Stimulated activated CD4-positive, alpha-beta T cell treated with anti-CD3 and anti-CD28 coated beads, Interleukin-15, amount 100 ng/mL, for 48 hours (primary cell): ENCODE measurements around the gene DKK2.

Source experiments
- DNase-seq, 2 donors: peaks; one replicate each; pipeline ENCODE4 v3.0.0-alpha.2; 2020; ENCODE audit warnings: low read depth in 2 of 2

DKK2 gene

DNA sequence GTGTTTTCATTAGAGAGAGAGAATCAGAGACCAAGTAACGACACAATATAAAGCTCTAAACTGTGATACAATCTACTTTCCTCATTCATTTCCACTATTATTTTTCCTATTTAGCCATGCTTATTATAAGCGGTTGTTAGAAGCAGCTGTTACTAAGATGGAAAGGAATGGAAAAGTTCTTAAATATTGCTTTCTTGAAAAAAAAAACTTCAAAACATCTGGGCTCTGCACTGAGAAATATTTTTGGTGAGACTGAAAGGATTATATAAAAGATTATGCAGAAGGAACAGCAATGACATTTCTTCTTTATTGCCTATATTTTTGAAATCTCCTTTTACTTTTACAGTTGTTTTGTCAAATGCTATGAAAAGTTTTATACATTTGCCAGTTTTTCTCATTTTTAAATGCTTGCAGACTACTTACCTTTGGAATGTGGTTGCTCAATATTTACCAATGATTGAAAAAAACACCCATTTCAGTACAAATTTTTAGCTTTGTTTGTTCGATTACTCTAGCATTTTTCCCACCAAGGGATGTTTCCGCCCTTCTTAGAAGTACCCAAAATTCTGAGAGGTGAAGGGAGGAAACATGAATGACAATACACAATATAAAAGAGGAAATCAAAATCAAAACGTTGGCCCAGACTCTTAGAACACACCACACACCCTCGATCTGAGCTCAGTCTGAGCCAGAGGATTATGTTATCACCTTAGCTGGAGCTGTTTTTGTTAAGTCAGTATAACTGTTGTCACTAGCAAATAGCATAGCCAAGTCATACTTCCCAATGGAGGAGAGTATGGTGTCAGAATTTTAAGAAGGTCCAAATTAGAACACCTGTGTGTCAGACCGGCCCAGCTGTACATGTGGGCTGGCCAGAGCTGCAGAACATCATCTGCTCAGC is 18.4 kb downstream of the DKK2 start:
- DNase-seq, result no peak

DNA sequence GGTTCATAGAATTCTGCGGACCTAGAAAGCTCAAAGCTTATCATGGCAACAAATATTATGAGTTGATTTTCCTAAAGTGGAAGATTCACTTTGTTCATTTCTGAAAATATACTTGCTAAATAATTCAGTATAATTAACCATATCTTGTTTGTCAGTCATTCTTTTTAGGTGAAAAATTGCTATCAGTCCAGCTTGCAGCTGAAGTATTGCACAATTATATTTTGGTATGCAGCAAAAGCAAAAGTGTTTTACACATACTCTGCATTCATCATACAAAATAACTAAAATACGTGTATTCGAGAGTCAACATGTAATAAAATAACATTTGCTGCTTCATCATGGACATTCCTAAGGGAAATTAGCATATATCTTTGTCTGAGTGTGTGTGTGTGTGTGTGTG is 24.8 kb downstream of the DKK2 start:
- DNase-seq, result no peak

DNA sequence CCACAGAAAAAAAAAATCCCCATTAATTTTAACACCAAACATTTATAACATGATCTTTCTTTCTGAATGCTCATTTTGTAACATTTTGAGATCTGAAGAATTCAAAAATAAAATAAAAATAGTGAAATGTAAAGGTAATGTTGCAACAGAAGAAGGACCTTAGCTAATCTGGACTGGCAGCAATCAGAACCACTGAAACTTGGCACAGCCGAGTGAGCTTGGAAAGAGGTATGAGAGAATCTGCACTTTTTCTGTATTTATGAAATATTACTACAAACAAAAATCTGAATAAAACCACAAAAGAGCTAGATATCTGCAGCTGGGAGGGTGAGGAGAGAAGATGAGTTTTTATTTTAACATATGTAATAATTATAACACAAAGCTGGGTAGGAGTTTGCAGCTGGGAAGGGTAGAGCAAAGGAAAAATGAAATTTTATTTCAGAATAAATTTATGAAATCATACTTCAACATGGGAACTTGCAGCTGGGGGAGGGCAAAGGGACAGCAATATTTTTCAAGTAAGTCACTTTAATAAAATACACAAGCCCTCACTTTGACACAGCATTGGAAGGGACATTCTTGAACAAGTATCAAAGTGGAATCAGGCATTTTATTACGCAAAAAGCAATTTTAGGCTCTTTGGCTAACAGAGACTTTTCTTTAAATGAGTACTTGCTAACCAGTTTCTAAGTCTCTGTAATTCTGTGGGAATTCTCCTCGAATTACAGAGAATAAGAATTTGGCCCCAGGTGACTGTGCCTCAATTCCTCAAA is 26.7 kb downstream of the DKK2 start:
- no peak for DNase-seq

DNA sequence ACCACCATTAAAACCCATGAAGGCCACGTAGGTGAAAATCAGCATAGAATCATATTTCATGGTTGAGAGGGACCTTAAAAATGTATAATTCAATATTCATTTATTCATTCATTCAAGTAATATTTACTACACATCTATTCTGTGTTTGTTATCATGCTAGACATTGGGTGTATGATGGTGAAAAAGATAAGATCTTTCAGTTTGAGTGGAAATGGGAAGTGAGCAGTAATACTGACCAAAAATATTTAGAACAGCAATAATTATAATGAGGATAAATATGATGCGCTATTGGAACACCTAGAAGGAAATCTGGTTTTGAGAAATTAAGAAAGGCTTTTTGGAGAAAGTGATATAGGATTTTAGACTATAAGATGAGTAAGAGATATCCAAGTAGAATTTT is 28.0 kb downstream of the DKK2 start:
- DNase-seq, result no peak

DNA sequence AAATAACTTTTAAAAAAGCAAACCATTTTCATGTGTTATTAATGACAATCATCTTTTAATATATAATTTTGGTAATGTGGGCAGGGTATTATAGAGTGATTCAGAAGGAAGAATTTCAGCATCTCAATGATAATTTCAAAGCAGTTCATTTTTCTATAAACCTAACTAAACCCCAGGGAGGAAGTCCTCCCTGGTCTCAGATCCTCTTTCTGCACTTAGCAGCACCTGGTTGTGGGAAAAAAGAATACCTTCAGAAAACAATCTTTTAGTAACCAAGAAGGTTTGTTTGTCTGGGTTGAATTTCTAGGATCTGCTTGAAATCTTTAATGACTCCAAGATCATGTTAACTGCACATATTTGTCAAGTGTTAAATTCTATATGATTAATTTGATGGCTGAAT is 29.9 kb downstream of the DKK2 start:
- DNase-seq, result no peak

DNA sequence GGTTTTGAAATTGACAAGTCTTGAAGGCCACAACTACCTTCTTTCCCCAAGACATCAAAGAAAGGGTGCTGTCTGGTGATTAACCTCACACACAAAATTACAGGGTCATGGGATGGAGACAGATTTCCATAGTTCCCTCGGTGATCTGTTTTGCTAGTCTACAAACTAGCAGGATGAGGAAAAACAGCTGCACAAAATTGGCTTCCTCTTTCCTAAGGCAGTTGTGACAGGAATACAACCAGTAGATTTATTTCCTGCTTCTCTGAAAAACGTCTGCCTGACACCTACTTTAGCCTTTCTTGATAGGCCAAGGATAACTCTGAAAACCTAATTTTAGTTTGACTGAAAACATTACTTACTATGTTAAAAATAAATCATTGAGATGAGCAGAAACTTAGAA is 39.6 kb downstream of the DKK2 start:
- no peak for DNase-seq

DNA sequence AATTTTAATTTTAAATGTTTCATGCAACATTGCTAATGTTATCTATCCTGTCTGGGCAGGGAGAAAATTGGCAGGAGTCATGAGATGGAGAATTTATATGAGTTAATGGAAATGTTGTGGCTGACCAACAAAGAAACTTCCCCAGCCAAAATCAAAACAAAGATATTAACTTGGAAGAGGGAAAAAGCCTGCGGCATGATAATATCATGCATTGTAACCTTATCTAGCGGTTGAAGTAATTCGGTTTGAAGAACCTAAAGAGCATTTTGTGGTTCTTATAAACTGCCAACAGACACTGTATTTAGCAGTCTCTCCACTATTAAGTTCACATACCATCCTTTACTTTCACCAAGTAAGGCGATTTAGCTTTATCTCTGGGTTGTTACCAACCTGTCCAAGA is 42.3 kb downstream of the DKK2 start:
- no peak for DNase-seq

DNA sequence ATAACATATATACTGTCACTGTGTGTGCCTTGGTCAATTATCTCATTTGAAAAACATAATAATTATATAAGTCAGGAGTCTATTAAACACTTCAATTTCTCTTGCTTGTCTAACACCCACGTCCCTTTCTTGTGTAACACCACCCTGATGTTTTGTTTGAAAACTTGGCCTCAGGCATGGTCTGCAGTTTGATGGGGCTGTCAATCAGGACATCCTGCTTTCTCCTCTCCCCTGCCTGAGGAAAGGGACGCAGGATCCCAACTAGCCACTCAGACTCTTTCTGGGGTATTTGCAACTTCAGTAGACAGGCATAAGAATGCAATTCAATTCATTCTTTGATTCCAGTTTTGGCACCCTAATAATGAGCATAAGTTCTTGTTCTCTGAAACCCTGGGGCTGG is 48.8 kb downstream of the DKK2 start:
- no peak for DNase-seq

DNA sequence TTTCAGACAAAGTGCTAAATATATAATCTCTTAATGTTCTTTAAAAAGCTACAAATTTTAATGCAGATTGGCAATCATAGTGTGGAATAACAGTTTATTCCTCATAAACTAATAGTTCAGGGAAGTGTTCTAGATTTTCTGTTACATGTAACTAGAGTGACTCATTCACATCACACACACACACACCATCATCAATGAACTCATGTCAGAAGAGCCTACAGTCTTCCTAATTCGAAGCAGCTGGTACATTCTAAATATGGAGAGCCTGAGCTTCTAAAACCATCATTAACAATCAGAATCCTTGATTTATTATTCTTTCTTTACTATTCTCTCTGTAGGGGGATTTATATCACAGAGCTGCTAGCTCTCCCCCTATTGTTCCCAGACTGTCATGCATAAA is 49.6 kb downstream of the DKK2 start:
- no peak for DNase-seq

DNA sequence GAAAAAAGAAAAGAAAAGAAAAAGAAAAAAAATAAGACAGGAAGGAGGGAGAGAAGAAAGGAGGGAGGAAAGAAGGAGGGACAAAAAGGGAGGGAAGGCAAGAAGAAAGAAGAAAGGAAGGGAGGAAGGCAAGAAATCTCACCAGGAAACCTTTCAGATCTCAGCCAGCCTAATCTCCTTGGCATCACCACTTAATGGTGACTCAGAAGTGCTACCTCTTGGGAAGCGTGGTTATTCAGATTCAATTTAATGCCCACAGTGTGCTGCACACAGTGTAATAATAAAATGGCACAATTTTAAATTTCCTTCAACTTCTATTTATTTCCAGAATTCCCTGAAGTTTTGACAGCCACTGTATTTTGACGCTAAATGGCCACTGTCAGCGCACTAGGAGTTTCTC is 50.3 kb downstream of the DKK2 start:
- no peak for DNase-seq

DNA sequence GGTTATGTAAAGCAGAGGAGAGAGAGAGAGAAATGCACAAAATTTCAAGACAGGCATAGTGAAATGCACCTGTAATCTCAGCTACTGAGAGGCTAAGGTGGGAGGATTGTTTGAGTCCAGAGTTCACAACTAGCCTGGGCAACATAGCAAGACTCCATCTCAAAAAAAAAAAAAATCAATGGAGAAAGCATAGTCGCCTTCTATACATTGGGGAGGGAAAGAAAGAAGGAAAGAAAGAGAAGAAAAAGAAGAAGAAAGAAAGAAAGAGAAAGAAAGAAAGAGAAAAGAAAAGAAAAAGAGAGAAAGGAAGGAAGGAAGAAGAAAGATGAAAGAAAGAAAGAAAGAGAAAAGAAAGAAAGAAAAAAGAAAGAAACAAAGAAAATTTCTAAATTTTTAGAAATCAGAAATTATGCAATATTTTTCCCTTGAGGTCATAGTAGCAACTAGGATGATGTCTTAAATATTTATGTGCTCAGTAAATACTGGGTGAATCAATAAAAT is 53.4 kb downstream of the DKK2 start:
- no peak for DNase-seq

DNA sequence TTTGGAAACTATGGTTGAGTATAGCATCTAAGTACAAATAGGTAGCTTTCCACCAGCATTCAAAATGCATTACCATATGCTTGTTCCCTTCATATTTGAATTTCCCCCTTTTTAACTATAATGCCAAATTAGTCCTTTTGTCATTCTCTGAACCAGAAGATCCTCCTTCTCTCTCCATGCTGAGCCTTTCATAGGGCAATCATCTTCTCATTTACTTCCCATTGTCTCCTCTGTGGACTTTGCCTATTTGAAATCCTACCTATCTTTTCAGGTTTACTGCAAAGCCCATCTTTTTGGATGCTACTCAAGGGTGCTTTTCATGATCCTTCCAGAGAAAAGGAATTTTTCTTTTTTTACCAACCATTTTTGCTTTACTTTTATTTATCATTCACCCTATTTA is 54.7 kb downstream of the DKK2 start:
- no peak for DNase-seq

DNA sequence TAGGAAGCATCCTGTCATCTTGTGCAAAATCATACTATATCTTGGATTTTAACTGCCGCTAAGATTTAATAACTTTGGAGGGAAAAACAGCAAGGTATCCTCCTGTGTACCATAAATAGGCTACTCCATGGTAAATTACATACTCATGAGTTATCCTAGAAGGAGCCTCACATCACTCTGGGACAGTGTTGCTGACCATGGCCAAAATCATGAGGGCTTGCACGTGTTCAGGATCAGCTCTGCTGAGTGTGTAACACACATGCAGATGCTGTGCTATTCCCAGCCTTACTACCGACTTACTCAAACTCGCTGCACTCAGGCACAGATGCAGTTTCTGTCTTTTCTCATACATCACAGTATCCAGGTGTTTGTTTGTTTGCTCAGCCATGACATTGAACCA is 56.6 kb downstream of the DKK2 start:
- DNase-seq, result no peak

DNA sequence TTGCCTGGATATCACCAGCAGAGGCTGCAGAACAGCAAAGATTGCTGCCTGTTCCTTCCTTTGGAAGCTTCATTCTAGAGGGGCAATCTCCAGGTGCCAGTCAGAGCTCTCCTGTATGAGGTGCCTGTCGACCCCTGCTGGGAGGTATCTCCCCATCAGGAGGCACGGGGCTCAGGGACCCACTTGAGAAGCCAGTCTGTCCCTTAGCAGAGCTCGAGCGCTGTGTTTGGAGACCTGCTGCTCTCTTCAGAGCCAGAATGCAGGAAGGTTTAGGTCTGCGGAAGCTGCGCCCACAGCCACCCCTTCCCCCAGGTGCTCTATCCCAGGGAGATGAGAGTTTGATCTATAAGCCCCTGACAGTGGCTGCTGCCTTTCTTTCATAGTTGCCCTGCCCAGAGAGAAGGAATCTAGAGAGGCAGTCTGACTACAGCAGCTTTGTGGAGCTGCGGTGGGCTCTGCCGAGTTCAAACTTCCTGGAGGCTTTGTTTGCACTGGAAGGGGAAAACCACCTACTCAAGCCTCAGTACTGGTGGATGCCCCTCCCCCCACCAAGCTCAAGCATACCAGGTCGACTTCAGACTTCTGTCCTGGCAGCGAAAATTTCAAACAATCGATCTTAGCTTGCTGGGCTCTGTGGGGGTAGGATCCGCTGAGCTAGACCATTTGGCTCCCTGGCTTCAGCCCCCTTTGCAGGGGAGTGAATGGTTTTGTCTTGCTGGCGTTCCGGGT is 57.9 kb downstream of the DKK2 start:
- DNase-seq, result no peak

DNA sequence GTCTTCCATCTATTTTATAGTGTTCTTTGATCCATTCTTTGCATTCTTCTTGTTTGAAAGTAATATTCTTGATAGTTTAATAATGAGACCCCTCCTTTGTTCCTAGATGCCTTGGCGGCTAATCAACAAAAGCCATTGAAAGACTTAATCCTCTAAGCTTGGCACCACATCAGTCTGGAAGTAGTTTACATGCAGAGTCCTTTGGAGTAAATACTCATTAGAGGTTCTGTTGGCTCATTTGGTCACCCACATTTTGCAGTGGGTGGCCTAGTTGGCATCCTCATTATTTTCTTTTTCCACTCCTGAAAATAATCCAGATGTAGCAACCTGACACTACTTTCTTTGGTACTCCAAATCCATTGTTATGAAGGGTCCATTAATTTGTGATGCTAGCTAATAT is 64.5 kb downstream of the DKK2 start:
- DNase-seq, result no peak

DNA sequence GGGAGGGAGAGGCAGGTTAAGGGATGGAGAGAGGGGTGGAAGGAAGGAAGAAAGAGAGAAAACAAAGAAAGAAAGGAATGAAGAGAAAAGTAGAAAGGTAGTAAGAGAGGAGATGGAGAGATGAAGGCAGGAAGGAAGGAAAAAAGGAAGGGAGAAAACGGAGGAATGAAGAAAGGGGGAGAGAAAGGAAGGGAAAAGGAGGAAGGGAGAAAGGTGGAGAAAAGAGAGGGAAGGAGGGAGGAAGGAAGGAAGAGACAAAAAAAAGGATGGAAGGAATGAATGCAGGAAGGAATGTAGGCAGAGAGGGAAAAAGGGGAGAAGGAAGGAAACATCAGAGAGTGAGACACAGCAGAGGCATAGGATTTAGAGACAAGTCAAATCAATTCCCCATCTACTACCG is 68.2 kb downstream of the DKK2 start:
- no peak for DNase-seq

DNA sequence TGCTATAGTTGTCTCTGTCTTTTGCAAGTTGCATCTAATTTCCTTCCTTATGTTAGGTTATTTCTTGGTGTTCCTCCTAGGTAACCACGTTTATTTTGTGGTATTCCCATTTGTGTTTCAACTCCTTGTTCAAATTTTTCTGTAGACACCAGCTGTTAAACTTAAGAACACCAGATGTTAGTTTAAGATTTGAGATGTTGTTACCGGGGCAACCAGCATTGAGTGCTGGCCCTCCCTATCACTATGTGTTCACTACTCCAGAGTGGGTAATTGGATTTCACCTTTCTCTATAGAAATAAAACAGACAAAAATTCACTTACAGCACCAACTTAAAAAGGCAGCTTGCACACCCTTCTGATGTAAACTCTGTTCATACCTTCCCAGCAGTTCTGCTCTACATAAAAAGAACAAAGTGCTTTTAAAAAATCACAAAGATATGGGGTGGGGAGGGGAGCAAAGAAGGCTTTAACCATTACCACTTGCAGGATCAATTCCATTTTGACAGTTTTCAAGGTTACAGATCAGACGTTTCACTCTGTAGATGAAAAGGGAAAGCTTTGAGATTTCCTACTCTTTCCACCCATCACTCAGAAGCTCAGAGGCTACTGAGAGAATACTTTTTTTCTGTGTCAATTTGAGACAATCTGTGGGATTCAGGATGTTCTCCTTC is 82.9 kb downstream of the DKK2 start:
- no peak for DNase-seq

DNA sequence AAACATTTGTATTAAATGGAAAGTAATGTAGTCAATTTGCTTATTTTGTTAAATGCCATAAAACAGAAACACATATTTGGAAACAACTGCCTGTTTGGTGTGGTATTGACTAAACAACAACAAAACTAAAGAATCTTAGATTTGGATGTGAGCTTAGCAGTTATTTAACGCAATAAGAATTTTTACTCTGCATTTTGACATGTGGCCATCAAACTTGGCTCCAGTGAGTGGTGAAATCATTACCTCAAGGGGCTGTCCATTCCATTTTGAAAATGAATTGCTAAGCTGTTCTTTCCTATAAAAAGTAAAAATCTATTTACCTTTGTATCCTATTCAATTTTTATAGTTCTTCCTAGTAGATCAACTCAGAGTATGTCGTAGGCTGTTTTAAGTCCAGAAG is 84.2 kb downstream of the DKK2 start:
- no peak for DNase-seq

DNA sequence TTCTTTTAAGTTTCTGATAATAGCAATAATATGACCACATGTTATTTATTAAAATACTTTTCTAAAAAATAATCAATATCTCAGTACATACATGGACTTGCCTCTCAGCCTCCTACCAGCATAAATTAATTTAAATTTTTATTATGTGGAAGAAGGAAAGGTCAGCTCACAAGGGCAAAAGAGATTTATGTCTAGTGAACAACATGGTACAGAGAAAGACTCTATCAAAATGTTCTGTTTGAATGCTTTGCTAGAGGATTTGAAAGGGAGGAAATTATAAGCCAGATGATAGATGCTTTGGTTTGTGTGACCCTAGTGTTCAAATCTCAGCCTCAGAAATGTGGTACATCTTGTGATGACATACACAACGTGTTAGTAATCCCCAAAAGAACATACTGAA is 94.3 kb downstream of the DKK2 start:
- no peak for DNase-seq

DNA sequence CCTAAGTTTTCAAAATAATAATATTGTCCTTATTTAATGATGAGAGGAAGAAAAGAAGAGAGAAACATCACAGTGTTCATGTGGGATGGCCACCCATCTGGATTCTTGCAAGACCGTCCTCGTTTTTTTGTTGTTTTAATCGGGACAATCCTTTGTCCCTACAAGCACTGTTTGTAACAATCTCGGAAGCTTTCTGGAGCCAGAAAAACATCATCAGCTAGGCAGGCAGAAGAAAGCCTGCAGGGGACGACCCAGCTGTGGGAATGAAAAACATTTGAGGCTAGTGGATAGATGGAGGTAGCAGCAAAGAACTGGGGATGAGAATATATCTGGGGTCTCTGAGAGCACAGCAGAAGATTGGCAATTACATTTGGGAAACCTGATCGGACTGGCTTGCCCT is 105.6 kb downstream of the DKK2 start:
- no peak for DNase-seq

DNA sequence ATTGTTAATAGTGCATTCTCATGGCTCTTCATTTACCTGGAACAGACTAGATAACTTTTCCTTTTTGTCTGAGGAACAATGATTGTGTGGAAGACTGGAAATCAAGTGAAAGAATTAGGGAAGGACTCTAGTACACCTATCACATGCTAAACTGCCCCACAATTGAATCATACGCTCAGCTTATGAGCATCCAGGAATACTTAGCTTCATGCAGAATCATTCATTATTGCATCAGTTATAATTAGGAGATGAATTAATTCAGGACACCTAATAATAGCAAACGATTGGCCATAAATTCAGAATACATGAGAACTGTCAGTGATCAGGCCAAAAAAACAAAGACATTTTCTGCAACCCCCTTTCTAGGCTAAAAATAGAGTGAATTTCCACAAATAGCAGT is 106.9 kb downstream of the DKK2 start:
- DNase-seq, result no peak

DNA sequence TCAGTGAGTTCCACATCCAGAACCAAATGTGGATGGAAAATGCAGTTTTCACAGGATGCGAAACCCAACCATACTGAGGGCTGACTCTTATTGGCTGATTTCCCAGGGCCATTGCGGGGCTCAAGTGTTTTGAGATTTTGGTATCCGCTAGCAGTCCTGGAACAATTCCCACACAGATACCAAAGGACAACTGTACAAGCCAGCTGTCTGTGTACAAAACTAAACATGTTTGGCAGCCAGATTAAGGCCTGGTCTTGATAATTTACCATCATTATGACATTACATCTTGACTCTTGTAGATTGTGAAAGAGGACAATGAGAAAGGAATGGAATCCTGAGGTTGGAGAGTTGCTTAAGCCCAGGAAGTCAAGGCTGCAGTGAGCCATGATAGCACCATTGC is 121.9 kb downstream of the DKK2 start:
- no peak for DNase-seq
